Stomach (tissue), 4 donors: Measurements from ENCODE around the gene NXPH4.

Experiments
- CTCF ChIP-seq, 7 experiments: fragments of 450-650 bp in 4 of 7; fragments of 200-600 bp in 3 of 7; sonication (generic) in 3 of 7; IDR thresholded peaks; one replicate each; pipeline ENCODE4 v1.5.1; 2016 to 2019; ENCODE audit warnings: antibody characterized with exemption in 7 of 7, control low read depth in 2 of 7, mild to moderate bottlenecking in 1 of 7
- EP300 ChIP-seq: sonication (generic); formaldehyde crosslinking; IDR thresholded peaks from one replicate; pipeline ENCODE4 v1.6.1; 2017; ENCODE audit warnings: antibody characterized with exemption
- POLR2A ChIP-seq, 4 donors: fragments of 450-650 bp; IDR thresholded peaks; one replicate each; pipeline ENCODE4 v1.6.1; 2016; ENCODE audit warnings: antibody characterized with exemption in 4 of 4, control low read depth in 2 of 4, mild to moderate bottlenecking in 1 of 4, moderate library complexity in 1 of 4
- POLR2AphosphoS5 ChIP-seq, 3 donors: sonication (generic); formaldehyde crosslinking; IDR thresholded peaks; one replicate each; pipeline ENCODE4 v1.6.1; 2016; ENCODE audit warnings: antibody characterized with exemption in 3 of 3

- TF ChIP-seq CTCF (IDR thresholded peaks at IDR 0.05) (no peak), POLR2A (IDR thresholded peaks at IDR 0.05) (no peak), EP300 (no peak), POLR2AphosphoS5 (IDR thresholded peaks at IDR 0.05) (no peak)
Observed at GRCh38 chr12:57231276-57232021, 14.9 kb downstream of the NXPH4 start.
